AG08395 (cell line): ENCODE data around the gene GPR37L1.
"Not testable (repeated sequence)": the region's sequence is repeated elsewhere in the genome, so short reads cannot be mapped to it uniquely, and the experiment has no call there.

Experiments used
- DNase-seq: peaks from one replicate; pipeline ENCODE4 v3.0.0; 2012; ENCODE audit warnings: mixed read lengths, low spot score

Gene GPR37L1

GRCh38 chr1:202107801-202108731 is 14.7 kb upstream of the GPR37L1 start:
- no peak for DNase-seq

DNA sequence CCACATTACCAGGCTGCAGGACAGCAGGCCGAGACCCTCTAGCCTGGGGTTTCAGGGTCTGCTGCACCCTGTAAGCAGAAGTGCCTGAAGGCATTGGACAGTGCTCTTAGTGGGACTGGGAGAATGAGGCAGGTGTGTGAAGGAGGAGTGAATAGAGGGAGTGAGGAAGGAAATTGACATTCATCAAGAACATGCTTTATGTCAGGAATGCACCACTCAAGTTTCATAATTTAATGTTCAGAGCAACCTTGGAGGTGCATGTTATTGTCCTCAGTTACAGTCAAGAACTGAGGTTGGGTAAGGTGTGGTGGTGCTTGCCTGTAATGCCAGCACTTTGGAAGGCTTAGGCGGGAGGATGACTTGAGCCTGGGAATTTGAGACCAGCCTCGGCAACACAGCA is 11.7 kb upstream of the GPR37L1 start:
- no peak for DNase-seq

DNA sequence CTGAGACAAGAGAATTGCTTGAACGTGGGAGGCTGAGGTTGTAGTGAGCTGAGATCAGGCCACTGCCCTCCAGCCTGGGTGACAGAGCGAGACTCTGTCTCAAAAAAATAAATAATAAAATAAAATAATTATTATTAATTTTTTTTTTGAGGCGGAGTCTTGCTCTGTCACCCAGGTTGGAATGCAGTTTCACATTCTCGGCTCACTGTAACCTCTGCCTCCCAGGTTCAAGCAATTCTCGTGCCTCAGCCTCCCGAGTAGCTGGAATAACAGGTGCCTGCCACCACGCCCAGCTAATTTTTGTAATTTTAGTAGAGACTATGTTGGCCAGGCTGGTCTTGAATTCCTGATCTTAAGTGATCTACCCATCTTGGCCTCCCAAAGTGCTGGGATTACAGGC is 11.1 kb upstream of the GPR37L1 start:
- DNase-seq: not testable (repeated sequence)

DNA sequence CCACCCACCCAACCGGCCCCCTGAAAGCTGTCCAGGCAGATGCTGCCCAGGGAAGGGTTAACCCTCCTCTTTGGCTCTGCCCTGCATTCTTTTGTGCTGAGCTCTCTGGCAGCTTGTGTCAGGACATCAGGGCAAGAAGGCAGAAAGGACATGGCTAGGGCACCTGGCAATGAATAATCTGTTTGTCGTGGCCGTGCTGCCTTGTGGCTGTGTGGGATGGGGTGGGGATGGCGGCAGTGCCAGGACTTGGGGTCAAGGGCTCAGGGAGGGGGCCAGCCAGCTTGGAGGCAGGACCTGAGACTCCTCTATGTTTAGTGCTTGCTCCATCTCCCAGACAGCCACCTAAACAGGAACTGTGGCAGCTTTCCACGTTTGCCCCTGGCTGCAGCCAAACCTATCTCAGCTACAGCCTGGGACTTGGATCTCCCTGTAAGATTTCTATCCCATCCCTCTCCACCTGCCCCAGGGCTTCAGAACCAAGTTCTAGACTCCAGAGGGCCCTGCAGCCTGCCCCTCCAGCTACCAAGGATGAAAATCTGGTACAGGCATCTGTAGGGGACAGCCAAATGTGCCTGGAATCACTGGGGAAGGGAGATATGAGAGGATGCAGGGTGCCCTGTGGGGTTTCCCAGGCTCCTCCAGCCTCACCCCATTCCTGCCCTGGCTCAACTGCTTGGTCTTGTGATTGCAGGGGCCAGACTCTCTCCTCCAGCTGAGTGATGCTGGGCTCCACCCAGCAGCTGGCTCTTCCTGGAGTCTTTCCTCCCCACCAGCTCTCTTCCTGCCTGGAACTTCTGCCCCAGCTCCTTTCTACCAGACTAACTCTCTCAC is 9.6 kb upstream of the GPR37L1 start:
- DNase-seq: peak; percentile 57

DNA sequence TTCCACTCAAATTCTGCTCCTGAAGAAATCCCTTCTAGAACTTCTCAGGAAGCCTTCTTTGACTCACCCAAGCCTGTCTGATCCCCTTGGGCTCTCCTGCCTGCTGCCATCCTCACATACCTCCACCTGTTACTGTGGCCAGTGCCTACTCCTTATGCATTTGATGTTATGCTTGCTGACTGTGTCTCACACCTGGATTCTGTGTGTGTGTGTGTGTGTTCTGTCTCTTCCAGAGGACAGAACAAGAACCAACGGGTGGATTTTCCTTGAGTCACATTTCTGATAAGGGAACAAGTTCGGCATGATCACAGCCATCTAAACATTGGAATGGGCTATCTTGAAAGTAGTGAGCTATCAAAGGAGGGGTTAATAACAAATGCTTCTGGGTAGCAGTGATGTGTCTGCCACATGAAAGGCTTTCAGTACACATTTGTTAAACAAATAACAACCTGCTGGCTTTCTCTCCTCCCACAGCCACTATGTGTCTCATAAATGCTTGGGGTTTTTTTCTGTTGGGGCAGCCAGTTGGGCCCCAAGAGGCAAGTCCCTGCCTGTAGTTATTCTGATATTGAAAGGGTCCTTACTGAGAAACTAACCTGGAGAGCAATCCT is 8.9 kb upstream of the GPR37L1 start:
- no peak for DNase-seq

DNA sequence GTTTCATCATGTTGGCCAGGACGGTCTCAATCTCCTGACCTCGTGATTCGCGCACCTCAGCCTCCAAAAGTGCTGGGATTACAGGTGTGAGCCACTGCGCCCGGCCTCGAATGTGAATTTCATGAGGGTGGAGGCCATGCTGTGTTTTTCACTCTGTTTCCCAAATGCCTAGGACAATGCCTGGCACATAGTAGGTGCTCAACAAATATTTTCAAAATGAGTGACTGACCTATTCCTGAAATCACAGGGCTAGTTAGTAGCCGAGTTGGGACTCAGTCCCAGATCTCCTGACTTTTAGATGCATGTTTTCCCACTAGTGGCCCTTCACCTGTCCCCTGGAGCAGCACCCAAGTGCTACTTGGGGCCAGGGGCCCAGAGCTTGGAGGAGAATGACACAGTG is 6.4 kb upstream of the GPR37L1 start:
- DNase-seq: no peak

GRCh38 chr1:202117898-202118371 is 4.8 kb upstream of the GPR37L1 start:
- no peak for DNase-seq

DNA sequence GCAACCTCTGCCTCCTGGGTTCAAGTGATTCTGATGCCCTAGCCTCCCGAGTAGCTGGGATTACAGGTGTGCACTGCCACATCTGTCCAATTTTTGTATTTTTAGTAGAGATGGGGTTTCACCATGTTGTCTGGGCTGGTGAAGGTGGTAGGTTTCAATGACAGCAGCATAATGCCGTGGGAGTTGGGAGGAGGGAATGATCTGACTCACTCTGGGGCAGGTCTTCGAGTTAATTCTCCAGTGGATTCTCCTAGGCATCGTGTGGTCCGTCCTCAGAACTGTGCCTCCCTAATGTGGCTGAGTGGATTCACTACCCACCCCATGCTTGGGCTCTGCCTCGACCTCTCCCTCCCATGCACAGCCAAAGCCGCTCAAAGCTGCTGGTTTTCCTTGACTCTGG is 1.7 kb upstream of the GPR37L1 start:
- no peak for DNase-seq

- DNase-seq: no peak
Observed at GRCh38 chr1:202123336-202123813, 658 bp downstream of the GPR37L1 start.

DNA sequence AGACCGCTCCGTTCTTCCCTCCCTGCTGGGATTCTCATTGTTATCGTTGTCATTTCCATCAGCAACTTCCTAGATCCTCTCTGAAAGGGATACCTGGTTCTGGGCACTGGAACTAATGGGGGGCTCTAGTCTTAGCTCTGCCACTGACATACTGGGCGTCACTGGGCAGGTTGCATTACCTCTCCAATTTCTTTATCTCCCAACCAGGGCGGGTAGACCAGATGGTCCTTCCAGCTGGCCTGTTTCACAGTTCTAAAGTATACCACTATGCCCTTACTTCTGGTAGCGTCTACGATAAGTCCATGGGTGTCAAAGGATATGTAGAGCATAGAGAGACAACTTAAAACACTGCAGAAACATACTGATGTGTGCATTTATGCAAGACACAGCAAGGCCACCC is 1.4 kb downstream of the GPR37L1 start:
- no peak for DNase-seq

DNA sequence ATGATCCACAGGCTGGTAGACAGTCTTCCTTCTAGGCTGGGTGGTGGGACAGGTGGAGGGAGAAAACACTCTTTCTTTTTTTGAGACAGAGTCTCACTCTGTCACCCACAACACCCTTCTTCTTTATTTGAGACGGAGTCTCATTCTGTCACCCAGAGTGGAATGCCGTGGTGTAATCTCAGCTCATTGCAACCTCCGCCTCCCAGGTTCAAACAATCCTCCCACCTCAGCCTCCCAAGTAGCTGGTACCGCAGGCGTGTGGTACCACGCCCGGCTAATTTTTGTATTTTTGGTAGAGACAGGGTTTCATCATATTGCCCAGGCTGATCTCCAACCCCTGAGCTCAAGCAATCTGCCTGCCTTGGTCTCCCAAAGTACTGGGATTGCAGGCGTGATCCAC is 2.9 kb downstream of the GPR37L1 start:
- DNase-seq: no peak

GRCh38 chr1:202126426-202126825 is 3.7 kb downstream of the GPR37L1 start:
- no peak for DNase-seq

DNA sequence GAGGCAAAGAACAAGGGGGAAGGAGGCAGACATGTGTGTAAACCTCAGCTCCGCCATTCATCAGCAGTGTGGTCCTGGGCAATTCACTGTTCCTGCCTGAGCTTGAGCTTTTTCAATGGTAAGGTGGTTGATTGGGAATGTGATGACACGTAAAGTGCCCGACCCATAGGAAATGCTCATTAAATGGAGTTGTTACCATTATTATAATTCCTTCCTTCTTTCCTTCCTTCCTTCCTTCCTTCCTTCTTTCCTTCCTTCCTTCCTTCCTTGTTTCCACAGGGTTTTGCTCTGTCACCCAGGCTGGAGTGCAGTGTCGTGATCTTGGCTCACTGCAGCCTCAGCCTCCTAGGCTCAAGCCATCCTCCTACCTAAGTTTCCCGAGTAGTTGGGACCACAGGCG is 4.3 kb downstream of the GPR37L1 start:
- DNase-seq: no peak

DNA sequence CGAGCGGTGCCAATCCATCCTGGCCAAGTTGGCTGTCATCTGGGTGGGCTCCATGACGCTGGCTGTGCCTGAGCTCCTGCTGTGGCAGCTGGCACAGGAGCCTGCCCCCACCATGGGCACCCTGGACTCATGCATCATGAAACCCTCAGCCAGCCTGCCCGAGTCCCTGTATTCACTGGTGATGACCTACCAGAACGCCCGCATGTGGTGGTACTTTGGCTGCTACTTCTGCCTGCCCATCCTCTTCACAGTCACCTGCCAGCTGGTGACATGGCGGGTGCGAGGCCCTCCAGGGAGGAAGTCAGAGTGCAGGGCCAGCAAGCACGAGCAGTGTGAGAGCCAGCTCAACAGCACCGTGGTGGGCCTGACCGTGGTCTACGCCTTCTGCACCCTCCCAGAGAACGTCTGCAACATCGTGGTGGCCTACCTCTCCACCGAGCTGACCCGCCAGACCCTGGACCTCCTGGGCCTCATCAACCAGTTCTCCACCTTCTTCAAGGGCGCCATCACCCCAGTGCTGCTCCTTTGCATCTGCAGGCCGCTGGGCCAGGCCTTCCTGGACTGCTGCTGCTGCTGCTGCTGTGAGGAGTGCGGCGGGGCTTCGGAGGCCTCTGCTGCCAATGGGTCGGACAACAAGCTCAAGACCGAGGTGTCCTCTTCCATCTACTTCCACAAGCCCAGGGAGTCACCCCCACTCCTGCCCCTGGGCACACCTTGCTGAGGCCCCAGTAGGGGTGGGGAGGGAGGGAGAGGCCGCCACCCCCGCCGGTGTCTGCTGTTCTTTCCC is 5.3 kb downstream of the GPR37L1 start:
- DNase-seq: no peak

- DNase-seq: no peak
Observed at GRCh38 chr1:202129453-202130296, 7.0 kb downstream of the GPR37L1 start.

DNA sequence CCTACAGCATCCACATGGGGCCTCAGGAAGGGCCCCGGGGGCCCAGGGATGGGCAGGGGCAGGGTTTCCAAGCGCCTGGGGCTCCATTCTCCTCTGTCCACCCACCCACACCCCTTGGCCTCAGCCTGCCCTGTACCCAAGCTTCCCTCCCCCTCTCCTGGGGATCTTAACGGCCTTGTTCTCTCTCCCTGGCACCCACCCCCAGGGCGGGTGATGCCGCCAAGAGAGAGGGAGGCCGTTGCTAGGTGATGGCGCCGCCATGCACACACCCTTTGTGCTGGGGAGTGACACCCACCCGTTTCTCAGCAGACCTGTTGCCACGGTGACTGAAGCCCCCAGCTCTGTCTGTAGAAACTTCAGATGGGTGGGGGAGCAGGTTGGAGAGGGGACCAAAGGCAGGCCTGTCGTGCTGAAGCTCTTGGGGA is 7.6 kb downstream of the GPR37L1 start:
- DNase-seq: no peak

GRCh38 chr1:202130816-202131522 is 8.3 kb downstream of the GPR37L1 start:
- no peak for DNase-seq

DNA sequence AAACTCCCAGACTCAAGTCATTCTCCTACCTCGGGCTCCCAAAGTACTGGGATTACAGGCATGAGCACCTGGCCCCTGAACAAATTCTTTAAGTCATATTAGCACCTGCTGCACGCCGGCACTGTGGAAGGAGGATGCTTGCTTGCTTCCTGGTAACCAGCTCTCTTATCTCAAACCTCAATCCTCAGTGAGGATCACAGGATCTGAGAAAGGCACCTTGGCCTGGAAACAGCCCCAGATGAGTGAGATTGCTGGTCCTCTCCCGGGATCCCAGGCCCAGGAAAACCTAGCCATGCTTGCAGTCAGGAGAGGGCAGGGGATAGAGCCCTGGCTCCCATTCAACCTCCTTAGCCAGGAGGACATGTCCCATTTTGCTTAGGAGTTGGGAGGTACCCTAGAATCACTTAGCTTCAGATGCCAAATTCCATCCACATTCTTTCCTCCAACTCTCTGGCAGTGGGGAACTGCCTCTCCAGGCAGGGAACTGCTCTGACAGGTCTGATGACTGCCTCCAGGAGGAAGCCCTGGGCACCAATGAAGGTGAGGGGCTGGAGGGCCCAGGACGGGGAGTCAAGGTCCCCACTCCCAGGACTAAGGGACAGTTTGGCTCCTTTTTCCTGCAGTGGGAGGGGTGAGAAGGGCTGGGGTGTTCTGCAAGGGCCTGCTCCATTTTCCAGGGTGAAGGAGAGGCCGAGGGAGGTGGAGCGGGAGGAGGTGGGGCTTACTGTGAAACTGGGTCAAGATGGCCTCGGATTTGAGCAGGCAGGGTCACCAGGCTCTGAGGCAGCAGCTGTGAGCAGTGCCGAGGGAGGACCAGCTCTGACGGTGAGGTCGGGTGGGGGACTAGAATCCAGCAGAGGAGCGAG is 9.5 kb downstream of the GPR37L1 start:
- DNase-seq: peak; percentile 39

DNA sequence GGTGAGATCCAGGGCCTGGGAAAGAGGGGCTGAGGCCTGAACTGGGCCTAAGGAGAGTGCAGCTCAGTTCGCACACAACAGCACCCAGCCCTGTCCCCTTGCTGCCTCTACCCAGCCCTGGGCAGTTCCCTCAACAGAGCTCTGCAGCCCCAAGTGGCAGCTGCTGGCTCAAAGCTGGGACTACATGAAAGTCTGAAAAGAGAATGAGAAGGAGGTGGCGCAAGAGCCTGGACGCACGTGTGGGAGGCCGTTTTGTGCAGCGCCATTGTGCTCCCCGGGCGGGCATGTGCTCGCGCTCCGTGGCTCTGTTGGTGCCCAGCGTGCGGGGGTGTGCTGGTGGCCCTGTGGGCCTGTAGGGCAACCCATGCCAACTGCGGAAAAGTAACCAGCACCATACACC is 10.3 kb downstream of the GPR37L1 start:
- no peak for DNase-seq
